ENCODE results near the gene POLR2F. TPM values are rescaled to one million over a fixed set of nuclear protein-coding genes. Genes with fewer than 3 reads are reported as not detected.

Gene POLR2F
- 57.9 TPM for total RNA-seq

GRCh38 chr22:37953437-37954179, at the start of gene POLR2F, which contains the start of gene C22orf23:
Gene POLR2F (plus strand): TSS chr22:37953699. CDS start chr22:37953788, 89 bp downstream.
Gene C22orf23 (minus strand): TSS chr22:37953601. CDS start chr22:37953149, 452 bp downstream.
- intact Hi-C loops (cut with DNase I), result loop anchor here (10.0 kb wide), 1 partner anchor 241 kb away; no protein-coding TSS in a partner anchor
- Histone ChIP-seq H3K4me3 (peak within 1 kb of the TSS; percentile 95 to 99), H3K27ac (peak within 1 kb of the TSS; percentile 66), H3K4me1 (peaks cover 33% of the 10 kb centered on the region), H3K9me3 (no peaks in the 10 kb centered on the region), H3K36me3 (peaks cover 0 to 27% of the 10 kb centered on the region in 2 donors), H3K27me3 (no peaks in the 10 kb centered on the region)
- TF ChIP-seq POLR2AphosphoS5 (IDR thresholded peaks at IDR 0.05; ENCODE audit: insufficient read depth in 1 of 2, low read depth in 1 of 2) (peak; percentile 87 to 96), CTCF (IDR thresholded peaks at IDR 0.05) (no peak), POLR2A (IDR thresholded peaks at IDR 0.05) (peak in 1 of 2 donors; percentile 41)
- peak in 1 of 2 donors; percentile 98 for DNase-seq (ENCODE audit: extremely low spot score in 2 of 2)

- Histone ChIP-seq H3K27ac (peak overlapping the region; percentile 96), H3K9me3 (no peaks in the 10 kb centered on the region), H3K4me1 (peaks cover 55% of the 10 kb centered on the region), H3K27me3 (no peaks in the 10 kb centered on the region), H3K36me3 (no peaks in the 10 kb centered on the region), H3K4me3 (peak overlapping the region; percentile 71 to 80)
- TF ChIP-seq CTCF (IDR thresholded peaks at IDR 0.05) (no peak), POLR2AphosphoS5 (IDR thresholded peaks at IDR 0.05; ENCODE audit: insufficient read depth in 1 of 2, low read depth in 1 of 2) (peak; percentile 77 to 78), POLR2A (IDR thresholded peaks at IDR 0.05) (peak in 1 of 2 donors; percentile 49)
- DNase-seq (ENCODE audit: extremely low spot score in 2 of 2), result peak in 1 of 2 donors; percentile 94
- intact Hi-C loops (cut with DNase I), result no loop called here
These were observed 48.6 kb upstream of the POLR2F start for GRCh38 chr22:37904572-37905533.

- Histone ChIP-seq H3K4me1 (peaks cover 63% of the 10 kb centered on the region), H3K27me3 (no peaks in the 10 kb centered on the region), H3K4me3 (peak within 1 kb of the TSS; percentile 71 to 80), H3K36me3 (no peaks in the 10 kb centered on the region), H3K27ac (peak within 1 kb of the TSS; percentile 96), H3K9me3 (no peaks in the 10 kb centered on the region)
- TF ChIP-seq CTCF (IDR thresholded peaks at IDR 0.05) (no peak), POLR2AphosphoS5 (IDR thresholded peaks at IDR 0.05; ENCODE audit: insufficient read depth in 1 of 2, low read depth in 1 of 2) (peak in 1 of 2 donors; percentile 4), POLR2A (IDR thresholded peaks at IDR 0.05) (peak in 1 of 2 donors; percentile 48)
- peak in 1 of 2 donors; percentile 90 for DNase-seq (ENCODE audit: extremely low spot score in 2 of 2)
- intact Hi-C loops (cut with DNase I), result no loop called here
These were observed 47.8 kb upstream of the POLR2F start, which contains the start of gene MICALL1 for GRCh38 chr22:37905534-37906363. Gene MICALL1 (plus strand): TSS chr22:37906297. CDS start chr22:37906423, 126 bp downstream.

GRCh38 chr22:37906364-37907008, 47.0 kb upstream of the POLR2F start:
- intact Hi-C loops (cut with DNase I), result no loop called here
- peak overlapping the region; percentile 71 to 80 for H3K4me3 ChIP-seq
- TF ChIP-seq POLR2A (IDR thresholded peaks at IDR 0.05) (no peak), POLR2AphosphoS5 (IDR thresholded peaks at IDR 0.05; ENCODE audit: insufficient read depth in 1 of 2, low read depth in 1 of 2) (no peak), CTCF (IDR thresholded peaks at IDR 0.05) (no peak)
- H3K27me3 ChIP-seq, result no peaks in the 10 kb centered on the region
- peak overlapping the region; percentile 96 for H3K27ac ChIP-seq
- no peaks in the 10 kb centered on the region for H3K9me3 ChIP-seq
- H3K36me3 ChIP-seq, result no peaks in the 10 kb centered on the region
- peaks cover 69% of the 10 kb centered on the region for H3K4me1 ChIP-seq
- no peak for DNase-seq (ENCODE audit: extremely low spot score in 2 of 2)

Data from vagina (tissue), 2 donors.